T-helper 1 cell (primary cell): ENCODE measurements around the gene COA6.
A peak's percentile ranks its signal among the peaks of the same experiment; 100 is the strongest.

ENCODE experiments used
- DNase-seq, 5 donors: peaks; one replicate each; pipeline ENCODE4 v3.0.0-alpha.2; 2012 to 2020
- total RNA-seq, 4 donors: gene quantifications; one replicate each; lab custom pipeline; 2026; lab: John Stamatoyannopoulos, UW

The COA6 gene, protein sequence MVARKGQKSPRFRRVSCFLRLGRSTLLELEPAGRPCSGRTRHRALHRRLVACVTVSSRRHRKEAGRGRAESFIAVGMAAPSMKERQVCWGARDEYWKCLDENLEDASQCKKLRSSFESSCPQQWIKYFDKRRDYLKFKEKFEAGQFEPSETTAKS
- total RNA-seq = 4.8 to 10.3 (median 6.3) reads per million in 4 donors

DNA sequence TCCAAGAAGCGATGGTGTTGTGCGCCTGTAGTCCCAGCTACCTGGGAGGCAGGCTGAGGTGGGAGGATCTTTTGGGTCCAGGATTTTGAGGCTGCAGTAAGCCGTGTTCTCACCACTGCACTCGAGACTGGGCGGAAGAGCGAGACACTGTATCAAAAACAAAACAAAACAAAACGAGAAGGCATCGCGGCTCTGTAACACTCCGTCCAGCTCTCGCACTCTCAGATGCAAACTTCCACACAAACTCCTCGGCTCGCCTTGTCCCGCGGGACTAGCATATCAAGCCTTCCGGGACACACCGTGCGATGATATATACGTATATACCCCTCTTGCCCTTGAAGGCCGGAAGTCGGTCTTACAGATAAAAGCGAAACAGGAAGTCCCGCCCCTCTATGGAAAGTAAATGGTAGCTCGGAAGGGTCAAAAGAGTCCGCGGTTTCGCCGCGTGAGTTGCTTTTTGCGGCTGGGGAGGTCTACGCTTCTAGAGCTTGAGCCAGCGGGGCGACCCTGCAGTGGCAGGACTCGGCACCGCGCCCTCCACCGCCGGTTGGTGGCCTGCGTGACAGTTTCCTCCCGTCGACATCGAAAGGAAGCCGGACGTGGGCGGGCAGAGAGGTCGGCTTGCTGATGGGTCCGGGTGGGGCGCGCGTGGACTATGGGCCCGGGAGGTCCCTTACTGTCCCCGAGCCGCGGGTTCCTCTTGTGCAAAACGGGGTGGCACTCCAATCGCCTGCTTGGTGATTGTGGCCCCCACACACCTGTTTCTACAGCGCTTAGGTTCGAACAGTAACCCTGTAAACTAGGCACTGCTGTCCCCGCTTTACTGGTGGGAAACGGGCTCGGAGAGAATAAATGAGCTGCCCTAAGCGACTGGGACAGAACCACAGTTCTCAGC is at the start of gene COA6:
TSS of gene COA6 (plus strand) at position 393 of the 895 bp plus-strand sequence. CDS start at position 404, 11 bp downstream.
- DNase-seq = peak; percentile 75 to 95 (median 80)

DNA sequence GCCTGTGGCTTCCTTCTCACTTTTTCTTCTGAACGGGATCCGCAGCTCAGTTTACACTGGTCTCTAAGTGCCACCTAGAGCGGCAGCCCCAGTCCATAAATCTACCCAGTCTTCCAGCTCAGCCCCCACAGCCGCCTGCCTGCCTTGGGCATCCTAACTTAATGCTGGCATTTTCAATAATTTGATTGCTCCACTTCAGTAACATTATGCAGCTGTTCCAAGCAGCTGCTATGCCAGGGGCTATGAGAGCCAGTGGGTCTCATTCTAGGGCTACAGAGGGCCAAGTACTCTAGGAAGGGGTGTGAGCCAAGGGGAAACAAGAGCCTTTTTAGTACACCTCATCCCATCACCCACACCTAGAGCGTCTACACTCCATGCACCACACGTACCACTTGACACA is 48.4 kb upstream of the COA6 start:
- no peak for DNase-seq

DNA sequence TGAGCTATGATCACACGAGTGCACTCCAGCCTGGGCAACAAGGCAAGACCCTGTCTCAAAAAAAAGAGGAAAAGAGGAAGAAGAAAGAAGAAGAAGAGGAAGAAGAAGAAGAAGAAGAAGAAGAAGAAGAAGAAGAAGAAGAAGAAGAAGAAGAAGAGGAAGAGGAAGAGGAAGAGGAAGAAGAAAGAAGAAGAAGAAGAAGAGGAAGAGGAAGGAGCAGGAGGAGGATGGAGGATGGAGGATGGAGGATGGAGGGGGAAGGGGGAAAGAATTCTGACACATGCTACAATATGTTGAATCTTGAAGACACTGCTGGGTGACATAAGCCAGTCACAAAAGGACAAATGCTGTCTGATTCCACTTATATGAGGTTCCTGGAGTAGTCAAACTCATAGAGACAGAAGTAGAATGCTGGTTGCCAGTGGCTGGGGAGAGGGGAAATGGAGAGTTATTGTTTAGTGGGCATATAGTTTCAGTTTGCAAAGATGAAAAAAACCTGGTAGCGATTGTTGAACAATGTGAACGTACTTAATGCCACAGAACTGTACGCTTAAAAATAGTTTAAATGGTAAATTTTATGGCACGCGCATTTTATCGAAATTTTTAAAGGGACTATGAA is 47.3 kb upstream of the COA6 start:
- DNase-seq = no peak

DNA sequence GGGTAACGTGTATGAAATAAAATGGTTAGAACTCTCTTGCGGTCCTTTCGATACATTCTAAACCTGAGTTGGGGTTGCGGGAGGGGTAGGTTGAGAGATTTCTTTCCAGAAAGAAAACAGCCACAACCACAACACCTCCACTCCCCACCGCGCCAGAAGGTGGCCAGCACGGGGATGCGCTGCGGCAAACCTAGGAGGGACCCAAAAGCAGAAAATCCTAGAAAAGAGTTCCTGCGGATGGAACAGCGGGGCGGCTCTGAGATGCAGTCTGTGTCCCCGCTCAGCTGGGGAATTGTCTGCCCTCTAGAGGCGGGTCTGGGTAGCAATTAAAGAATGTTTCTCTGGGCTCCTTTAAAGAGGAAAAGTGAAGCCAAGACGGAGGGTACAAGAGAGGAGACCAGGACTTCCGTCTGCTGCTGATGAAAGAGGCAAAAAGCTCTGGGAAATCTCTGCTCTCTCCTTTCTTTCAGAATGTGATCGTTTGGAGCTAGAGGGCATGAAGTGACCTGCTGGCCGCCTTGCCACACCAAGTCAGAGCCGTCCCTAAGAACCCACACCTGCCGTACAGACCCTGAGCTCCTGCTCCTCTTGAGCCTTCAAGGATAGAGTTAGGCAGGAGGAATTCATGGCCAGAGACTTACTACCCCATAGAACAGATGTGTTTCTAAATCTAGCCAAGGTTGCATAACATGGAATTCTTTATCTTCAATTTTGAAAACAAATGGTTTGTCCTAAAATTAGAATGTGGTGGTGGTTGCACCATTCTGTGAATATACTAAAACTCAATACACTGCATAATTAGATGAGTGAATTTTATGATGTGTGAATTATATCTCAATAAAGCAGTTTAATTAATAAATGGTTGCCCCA is 46.5 kb upstream of the COA6 start:
- DNase-seq = peak; percentile 30 to 63 (median 55)

- DNase-seq = no peak
Measured at GRCh38 chr1:234327577-234328164, 45.6 kb upstream of the COA6 start.

DNA sequence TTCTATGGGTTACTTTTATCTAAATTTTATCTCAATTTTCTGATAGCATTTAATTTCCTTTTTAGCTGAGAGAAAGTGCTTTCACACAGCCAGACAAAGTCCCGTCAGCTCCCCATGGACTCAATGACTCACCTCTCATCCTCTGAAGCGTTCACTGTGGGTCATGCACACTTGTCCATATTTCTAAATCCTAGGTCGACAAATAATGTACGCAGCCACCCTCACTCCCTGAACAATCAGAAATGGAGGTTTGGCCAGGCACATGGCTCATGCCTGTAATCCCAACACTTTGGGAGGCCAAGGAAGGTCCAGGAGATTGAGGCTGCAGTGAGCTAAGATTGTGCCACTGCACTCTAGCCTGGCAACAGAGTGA is 42.4 kb upstream of the COA6 start:
- DNase-seq = no peak

GRCh38 chr1:234331507-234331906 is 41.7 kb upstream of the COA6 start:
- no peak for DNase-seq

DNA sequence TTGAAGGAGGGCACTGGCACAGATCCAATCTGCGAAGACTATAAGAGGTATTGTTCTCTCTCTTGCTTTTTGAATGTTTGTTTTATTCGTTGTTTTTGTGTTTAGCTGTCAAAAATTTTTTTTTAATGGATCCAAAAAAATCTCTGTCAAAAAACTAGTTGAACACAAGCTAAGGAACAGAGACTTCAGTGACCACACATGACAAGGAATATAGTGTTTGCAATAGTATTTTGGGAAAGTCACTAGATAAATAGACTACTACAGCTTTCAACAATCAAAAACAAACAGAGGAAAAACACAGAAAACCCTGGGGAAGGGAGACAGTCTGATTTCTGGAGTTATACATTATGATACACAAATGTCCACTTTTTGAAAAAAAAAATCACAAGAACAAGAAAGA is 36.9 kb upstream of the COA6 start:
- no peak for DNase-seq

DNA sequence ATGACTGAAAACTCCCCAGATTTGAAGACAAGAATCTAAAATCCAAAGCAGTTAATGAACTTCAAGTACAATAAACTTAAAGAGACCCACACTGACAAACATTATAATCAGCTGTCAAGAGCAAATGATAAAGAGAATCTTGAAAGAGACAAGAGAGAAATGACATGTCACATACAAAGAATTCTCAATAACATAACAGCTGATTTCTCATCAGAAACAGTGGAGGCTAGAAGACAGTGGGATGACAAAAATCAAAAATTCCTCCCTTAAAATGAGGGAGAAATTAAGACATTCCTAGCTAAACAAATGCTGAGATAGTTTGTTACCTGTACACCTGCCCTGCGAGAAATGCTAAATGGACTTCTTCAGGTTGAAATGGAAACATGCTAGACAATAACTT is 36.0 kb upstream of the COA6 start:
- no peak for DNase-seq

DNA sequence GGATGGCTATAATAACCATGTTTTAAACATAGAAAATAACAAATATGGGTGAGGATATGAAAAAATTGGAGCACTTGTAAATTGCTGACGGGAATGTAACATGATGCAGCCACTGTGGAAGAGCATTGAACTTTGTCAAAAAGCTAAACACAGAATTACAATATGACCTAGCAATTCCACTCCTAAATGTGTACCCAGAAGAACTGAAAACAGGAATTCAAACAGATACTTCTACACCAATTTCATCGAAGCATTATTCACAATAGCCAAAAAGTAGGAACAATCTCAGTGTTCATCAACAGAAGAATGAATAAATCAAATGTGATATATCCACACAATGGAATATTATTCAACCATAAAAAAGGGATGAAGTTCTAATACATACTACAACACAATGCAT is 32.7 kb upstream of the COA6 start:
- DNase-seq = no peak

- DNase-seq = no peak
Measured at GRCh38 chr1:234342774-234343173, 30.5 kb upstream of the COA6 start.

- no peak for DNase-seq
Measured at GRCh38 chr1:234345237-234345636, 28.0 kb upstream of the COA6 start.

DNA sequence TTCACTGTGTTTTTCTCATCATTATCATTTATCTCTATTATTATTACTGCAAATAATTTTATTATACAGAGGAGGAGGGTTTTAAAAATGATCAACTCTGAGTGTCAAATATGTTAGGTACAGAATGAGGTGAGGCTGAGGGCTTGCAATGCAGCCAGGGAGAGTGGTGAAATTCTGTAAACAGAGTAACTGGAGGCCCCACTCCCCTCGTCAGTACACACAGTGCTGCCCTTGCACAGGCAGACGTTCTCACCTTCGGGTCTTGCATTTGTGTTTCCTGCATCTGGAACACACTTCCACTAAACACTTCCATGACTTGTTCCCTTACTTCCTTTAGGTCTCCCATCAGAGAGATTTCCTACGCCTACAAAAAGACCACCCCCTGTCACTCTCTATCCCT is 24.3 kb upstream of the COA6 start:
- DNase-seq = no peak

GRCh38 chr1:234355782-234356510 is 17.3 kb upstream of the COA6 start:
- no peak for DNase-seq

DNA sequence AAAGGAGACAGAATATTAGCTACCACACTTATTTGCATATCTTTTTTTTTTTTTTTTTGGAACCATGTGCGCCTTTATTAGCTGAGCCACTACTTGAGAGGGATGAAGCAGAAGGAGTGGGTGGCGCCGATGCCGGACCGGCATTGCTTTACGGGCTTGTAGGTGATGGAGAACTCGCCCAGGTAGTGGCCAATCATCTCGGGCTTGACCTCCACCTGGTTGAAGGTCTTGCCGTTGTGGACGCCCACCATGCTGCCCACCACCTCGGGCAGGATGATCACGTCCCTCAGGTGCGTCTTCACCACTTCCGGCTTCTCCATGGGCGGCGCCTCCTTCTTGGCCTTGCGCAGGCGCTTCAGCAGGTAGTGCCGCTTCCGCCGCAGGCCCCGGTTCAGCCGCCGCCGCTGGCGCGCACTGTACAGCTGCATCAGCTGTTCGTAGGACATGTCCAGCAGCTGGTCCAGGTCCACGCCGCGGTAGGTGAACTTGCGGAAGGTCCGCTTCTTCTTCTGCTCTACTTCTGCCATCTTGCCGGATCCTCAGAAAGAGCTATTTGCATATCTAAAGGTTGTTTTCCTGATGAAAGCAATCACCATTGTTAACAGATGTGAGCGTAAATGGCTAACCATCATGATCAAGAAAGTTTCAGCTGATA is 16.5 kb upstream of the COA6 start:
- peak; percentile 13 to 43 (median 34) for DNase-seq

DNA sequence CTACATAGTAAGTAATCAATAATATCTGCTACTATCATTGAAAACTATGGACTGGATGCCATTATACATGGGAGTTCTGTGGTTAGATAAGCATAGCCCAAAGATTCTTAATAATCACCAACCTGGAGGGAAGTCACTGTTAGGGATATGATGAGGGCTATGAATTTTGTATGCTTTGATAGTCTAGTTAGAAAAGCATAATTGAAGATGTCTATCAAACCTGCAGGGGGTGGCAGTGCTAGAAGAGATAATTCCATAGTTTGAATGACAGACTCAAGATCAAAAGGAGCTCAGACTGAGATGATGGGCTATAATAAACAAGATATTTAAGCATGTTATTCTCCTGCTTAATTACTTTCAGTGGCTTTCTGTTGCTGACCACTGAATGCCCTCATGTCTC is 15.4 kb upstream of the COA6 start:
- DNase-seq = no peak

- no peak for DNase-seq
Measured at GRCh38 chr1:234361102-234361603, 12.1 kb upstream of the COA6 start.

- no peak for DNase-seq
Measured at GRCh38 chr1:234362558-234362957, 10.7 kb upstream of the COA6 start.

GRCh38 chr1:234368320-234369032 is 4.8 kb upstream of the COA6 start:
- DNase-seq = peak in 2 of 5 donors; percentile 14 to 61

DNA sequence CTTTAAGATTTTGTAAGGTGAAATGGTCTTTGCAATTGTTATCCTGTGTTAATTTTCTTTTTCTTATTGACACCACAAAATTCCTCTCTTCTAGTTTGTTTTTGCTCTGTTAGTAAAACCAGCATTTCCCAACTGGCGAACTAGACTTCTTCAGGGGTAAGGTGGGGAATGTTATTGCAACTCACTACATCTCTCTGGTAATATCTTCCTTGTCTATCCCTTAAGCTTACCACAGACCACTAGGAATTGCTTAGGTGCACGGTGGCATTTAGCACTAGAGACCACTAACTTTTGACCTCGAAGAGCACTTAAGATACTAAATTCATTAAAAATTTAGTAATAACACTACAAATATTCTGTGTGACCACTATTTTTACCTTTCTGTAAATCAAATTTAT is 4.2 kb upstream of the COA6 start:
- no peak for DNase-seq
